HG03060 (cell line): Measurements from ENCODE around the gene CUEDC2.
"Not testable (repeated sequence)": the region's sequence is repeated elsewhere in the genome, so short reads cannot be mapped to it uniquely, and the experiment has no call there.

Source experiments
- ATAC-seq: cut with Tn5 transposase; IDR thresholded peaks from one replicate; pipeline ENCODE4 v1.9.1; 2021; ENCODE audit warnings: low read depth, moderate number of reproducible peaks; ENCODE audit not compliant: unreplicated experiment

The CUEDC2 gene

GRCh38 chr10:102455893-102456471 lies 23.6 kb upstream of the CUEDC2 start:
- no peak for ATAC-seq

- not testable (repeated sequence) for ATAC-seq
Measured at GRCh38 chr10:102454662-102455487, 22.5 kb upstream of the CUEDC2 start.

GRCh38 chr10:102453502-102453901 lies 21.1 kb upstream of the CUEDC2 start:
- no peak for ATAC-seq

- no peak for ATAC-seq
Measured at GRCh38 chr10:102452672-102453340, 20.4 kb upstream of the CUEDC2 start.

GRCh38 chr10:102451105-102451969 lies 19.0 kb upstream of the CUEDC2 start, which contains the start of gene C10orf95:
Gene C10orf95 (minus strand): TSS chr10:102451543. CDS start chr10:102451093, 450 bp downstream.
- no peak for ATAC-seq

GRCh38 chr10:102450374-102451104 lies 18.2 kb upstream of the CUEDC2 start:
- ATAC-seq, result no peak

GRCh38 chr10:102450124-102450373 lies 17.7 kb upstream of the CUEDC2 start:
- no peak for ATAC-seq

- no peak for ATAC-seq
Measured at GRCh38 chr10:102449321-102450123, 17.1 kb upstream of the CUEDC2 start.

- no peak for ATAC-seq
Measured at GRCh38 chr10:102444851-102445250, 12.5 kb upstream of the CUEDC2 start.

GRCh38 chr10:102438374-102438773 lies 6.0 kb upstream of the CUEDC2 start:
- no peak for ATAC-seq

GRCh38 chr10:102437515-102437914 lies 5.1 kb upstream of the CUEDC2 start:
- no peak for ATAC-seq

- no peak for ATAC-seq
Measured at GRCh38 chr10:102436312-102436711, 3.9 kb upstream of the CUEDC2 start.

GRCh38 chr10:102435529-102436233 lies 3.3 kb upstream of the CUEDC2 start:
- ATAC-seq, result no peak

- ATAC-seq, result no peak
Measured at GRCh38 chr10:102435133-102435497, 2.7 kb upstream of the CUEDC2 start.

- no peak for ATAC-seq
Measured at GRCh38 chr10:102434394-102435132, 2.2 kb upstream of the CUEDC2 start.

- ATAC-seq, result no peak
Measured at GRCh38 chr10:102433619-102434046, 1.3 kb upstream of the CUEDC2 start.

GRCh38 chr10:102431452-102432124 lies 786 bp downstream of the CUEDC2 start:
- no peak for ATAC-seq

- no peak for ATAC-seq
Measured at GRCh38 chr10:102429468-102429867, 2.9 kb downstream of the CUEDC2 start.
